Breast epithelium (tissue), 3 donors: ENCODE results near the gene OXT.

ENCODE experiments used
- CTCF ChIP-seq, 3 donors: fragments of 450-650 bp; IDR thresholded peaks; one replicate each; pipeline ENCODE4 v1.5.1; 2016 to 2017; ENCODE audit warnings: antibody characterized with exemption in 3 of 3, mild to moderate bottlenecking in 3 of 3, moderate library complexity in 3 of 3
- POLR2A ChIP-seq: fragments of 450-650 bp; IDR thresholded peaks from one replicate; pipeline ENCODE4 v1.6.1; 2016; ENCODE audit warnings: antibody characterized with exemption, mild to moderate bottlenecking, moderate library complexity

DNA sequence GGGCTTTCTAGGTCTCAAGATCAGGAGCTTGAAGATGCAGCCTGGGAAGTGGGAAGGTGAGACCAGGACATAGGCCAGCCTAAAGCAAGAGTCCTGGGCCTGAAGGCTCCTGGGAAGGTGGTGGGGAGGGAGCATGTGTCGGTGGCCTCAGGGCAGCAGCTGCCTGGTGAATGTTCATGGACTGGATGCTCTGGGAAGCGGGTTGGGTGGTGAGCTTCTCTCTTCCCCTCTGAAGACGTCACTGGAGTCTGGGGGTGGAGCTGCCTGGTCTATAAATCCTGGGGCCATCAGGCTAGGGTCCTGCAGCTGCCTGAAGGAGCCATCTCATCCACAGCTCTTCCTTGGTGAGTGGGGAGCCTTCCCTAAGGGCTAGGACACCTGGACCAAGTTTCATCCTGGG lies 28.1 kb upstream of the OXT start, which contains the start of gene GNRH2:
- TF ChIP-seq POLR2A: no peak
- no peak for TF ChIP-seq CTCF (IDR thresholded peaks at IDR 0.05)
